Ecto neural progenitor cell (in vitro differentiated cells): ENCODE data around the gene OR13F1.
"Not testable (repeated sequence)": the region's sequence is repeated elsewhere in the genome, so short reads cannot be mapped to it uniquely, and the experiment has no call there.

Experiments used
- DNase-seq: peaks from one replicate; pipeline ENCODE4 v3.0.0-alpha.2; 2018; ENCODE audit warnings: low spot score

Gene OR13F1

GRCh38 chr9:104503963-104504362 lies at the start of gene OR13F1:
Gene OR13F1, plus strand, starts transcription at chr9:104504263. Its CDS starts 0 bp downstream, at chr9:104504263.
- DNase-seq, result no peak

GRCh38 chr9:104456831-104457230 lies 47.2 kb upstream of the OR13F1 start:
- DNase-seq, result no peak

DNA sequence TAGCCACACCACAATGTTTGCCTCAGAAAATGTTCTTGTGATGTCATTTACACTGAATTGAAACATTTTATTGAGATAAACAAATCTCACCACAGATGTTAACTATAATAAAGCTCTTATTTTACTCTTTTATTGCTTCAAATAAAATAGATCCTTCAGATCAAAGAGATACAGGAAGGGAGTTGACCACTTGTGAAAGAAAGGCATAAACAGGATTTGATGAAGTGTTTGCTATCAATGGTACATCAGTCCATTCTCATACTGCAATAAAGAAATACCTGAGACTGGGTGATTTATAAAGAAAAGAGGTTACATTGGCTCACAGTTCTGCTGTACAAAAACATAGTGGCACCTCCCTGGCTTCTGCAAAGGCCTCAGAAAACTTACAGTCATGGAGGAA lies 40.2 kb upstream of the OR13F1 start:
- DNase-seq, result no peak

- no peak for DNase-seq
Measured at GRCh38 chr9:104468261-104468660, 35.8 kb upstream of the OR13F1 start.

- no peak for DNase-seq
Measured at GRCh38 chr9:104482921-104483570, 21.0 kb upstream of the OR13F1 start.

GRCh38 chr9:104485014-104485413 lies 19.0 kb upstream of the OR13F1 start:
- no peak for DNase-seq

DNA sequence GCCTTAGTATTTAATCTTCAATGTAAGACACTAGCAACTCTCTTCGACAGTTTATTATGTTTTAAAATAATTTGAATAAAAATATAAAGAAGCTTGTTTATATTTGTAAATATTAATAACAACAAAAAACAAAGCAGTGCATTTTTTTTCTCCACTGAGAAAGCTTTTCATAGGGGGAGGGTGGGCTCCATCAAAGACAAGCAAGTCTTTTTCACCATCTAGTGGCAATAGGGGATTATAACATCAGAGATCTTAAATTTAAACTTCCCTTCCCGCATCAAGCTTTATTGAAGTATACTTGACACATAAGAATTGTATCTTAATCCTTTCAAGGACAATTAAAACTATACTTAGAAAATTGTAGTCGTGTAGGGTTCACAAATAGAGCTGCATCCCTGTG lies 9.3 kb upstream of the OR13F1 start:
- DNase-seq, result no peak

GRCh38 chr9:104503440-104503839 lies 623 bp upstream of the OR13F1 start:
- no peak for DNase-seq

- DNase-seq, result no peak
Measured at GRCh38 chr9:104506565-104506964, 2.5 kb downstream of the OR13F1 start.

GRCh38 chr9:104514901-104515300 lies 10.8 kb downstream of the OR13F1 start:
- no peak for DNase-seq

GRCh38 chr9:104520241-104520640 lies 16.2 kb downstream of the OR13F1 start:
- DNase-seq, result not testable (repeated sequence)

DNA sequence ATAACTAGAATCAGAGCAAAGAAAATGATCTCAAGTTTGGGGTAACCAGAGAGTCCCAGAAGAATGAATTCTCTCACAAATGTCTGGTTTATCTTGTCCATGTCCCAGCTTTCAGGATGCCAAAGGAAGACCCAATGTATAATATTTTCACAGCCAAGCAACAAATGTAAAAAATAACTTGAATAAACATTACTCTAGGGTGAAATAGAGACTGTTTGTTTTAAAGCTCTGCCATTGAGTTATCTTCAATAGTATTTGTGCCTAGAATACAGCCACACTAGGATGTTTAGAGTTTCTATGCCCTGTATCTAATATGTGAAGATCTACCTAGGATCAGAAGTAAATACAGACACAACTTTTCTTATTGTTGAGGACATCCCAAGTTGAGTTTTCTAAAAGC lies 23.0 kb downstream of the OR13F1 start, which contains the start of gene OR13C4:
OR13C4 (minus strand) TSS at position 101 of the 400 bp plus-strand sequence; CDS start at position 101, 0 bp downstream.
- no peak for DNase-seq

DNA sequence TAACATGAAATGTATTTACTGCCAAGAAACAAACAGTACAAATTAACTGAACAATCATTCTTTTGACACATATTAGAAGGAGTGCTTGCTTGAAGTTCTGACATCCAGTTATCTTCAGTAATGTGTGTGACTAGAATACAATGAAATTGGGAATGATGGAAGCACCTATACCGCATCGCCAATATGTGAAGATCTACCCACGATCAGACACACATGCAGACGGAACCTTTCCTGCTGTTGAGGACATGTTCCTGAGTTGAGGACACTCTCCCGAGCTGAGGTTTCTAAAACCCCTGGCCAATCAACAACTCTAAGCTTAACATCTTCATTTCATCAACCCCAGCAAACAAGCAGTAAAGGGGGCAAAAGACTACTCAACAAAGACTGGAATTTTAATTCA lies 32.7 kb downstream of the OR13F1 start, which contains the start of gene OR13C3:
OR13C3 (minus strand) TSS at position 101 of the 400 bp plus-strand sequence. CDS start 133 bp downstream, outside the sequence.
- no peak for DNase-seq

- no peak for DNase-seq
Measured at GRCh38 chr9:104539275-104539674, 35.2 kb downstream of the OR13F1 start.

DNA sequence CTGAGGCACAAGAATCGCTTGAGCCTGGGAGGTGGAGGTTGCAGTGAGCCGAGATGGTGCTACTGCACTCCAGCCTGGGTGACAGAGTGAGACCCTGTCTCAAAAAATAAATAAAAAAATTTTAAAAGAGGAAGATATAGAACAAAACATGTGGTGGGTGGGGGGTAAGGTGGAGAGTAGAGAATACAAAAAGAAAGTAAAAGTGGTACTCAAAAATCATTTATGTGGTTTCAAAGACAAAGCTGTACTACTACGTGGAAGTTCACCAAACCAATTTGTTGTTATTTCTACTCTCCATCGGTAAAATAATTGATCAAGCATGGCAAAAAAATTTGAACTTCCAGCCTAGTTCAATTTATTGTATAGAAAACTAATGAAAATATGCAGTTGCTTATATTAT lies 40.6 kb downstream of the OR13F1 start:
- no peak for DNase-seq

DNA sequence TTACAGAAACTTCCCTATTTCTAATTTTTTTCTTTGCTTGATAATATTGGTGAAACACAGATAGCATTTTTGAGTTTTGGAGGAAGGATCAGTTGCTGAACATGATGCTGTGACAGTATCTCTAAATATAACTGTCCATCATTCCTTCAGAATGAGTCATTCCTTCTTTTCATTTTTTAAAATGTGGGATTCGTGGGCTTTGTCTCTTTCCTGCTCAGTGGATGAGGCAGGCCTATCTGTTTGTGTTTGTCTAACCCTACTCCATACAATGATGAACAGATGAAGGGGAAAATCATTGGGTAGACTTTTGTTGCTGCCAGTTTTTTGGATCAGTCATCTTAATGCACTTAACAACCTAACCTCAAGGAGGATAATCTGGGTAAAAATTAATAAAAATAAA lies 49.2 kb downstream of the OR13F1 start:
- no peak for DNase-seq
